A673 (cell line): ENCODE data around the gene XRCC6.

ENCODE experiments used
- CTCF ChIP-seq: fragments of 300-800, 200-600 bp; sonication (generic); conservative IDR thresholded peaks from 2 replicates; pipeline ENCODE4 v1.5.1; 2017; ENCODE audit warnings: low read depth, mild to moderate bottlenecking, antibody characterized with exemption, low read length, moderate library complexity, mixed read lengths
- EZH2 ChIP-seq: fragments of 200-600 bp; sonication (generic); IDR thresholded peaks from 2 replicates; pipeline ENCODE4 v1.6.1; 2017; ENCODE audit warnings: borderline replicate concordance, low read depth, mild to moderate bottlenecking, mixed read lengths, antibody characterized with exemption, low read length; ENCODE audit not compliant: poor library complexity, severe bottlenecking

GRCh38 chr22:41674846-41675340 is 53.8 kb downstream of the XRCC6 start:
- TF ChIP-seq CTCF (no peak), EZH2 (no peak)
